HL-60 (cell line): ENCODE measurements around the gene MAEA.

ENCODE experiments used
- DNase-seq, 2 experiments: peaks; one replicate each; pipeline ENCODE4 v3.0.0-alpha.2; 2010 to 2020; ENCODE audit warnings: low read depth in 1 of 2, low spot score in 1 of 2
- H3K27ac ChIP-seq: fragments of 250-450 bp; sonication (Bioruptor Pico); replicated peaks from 2 replicates; pipeline ENCODE4 v1.5.1; 2020; ENCODE audit warnings: mild to moderate bottlenecking, moderate library complexity
- H3K27me3 ChIP-seq: fragments of 250-450 bp; sonication (Bioruptor Pico); 2 replicates; pipeline ENCODE4 v1.5.1; 2021; ENCODE audit warnings: mild to moderate bottlenecking, moderate library complexity; ENCODE audit not compliant: insufficient read depth, poor library complexity, severe bottlenecking
- H3K4me3 ChIP-seq: replicated peaks from 2 replicates; pipeline ENCODE4 v1.5.1; 2011; ENCODE audit warnings: mild to moderate bottlenecking, control low read depth, low read length; ENCODE audit not compliant: insufficient read depth
- CTCF ChIP-seq: IDR thresholded peaks from one replicate; pipeline ENCODE4 v1.5.1; 2011; ENCODE audit warnings: low read length, control low read depth, inconsistent platforms; ENCODE audit not compliant: insufficient read depth
- GABPA ChIP-seq: IDR thresholded peaks from 2 replicates; pipeline ENCODE4 v1.6.1; 2012; ENCODE audit warnings: low read depth
- POLR2AphosphoS5 ChIP-seq: IDR thresholded peaks from 2 replicates; pipeline ENCODE4 v1.6.1; 2012; ENCODE audit warnings: low read depth
- REST ChIP-seq: IDR thresholded peaks from 2 replicates; pipeline ENCODE4 v1.6.1; 2012; ENCODE audit warnings: low read depth; ENCODE audit not compliant: insufficient replicate concordance
- SPI1 ChIP-seq: IDR thresholded peaks from 2 replicates; pipeline ENCODE4 v1.6.1; 2012; ENCODE audit warnings: low read depth, mild to moderate bottlenecking, borderline replicate concordance

MAEA gene

DNA sequence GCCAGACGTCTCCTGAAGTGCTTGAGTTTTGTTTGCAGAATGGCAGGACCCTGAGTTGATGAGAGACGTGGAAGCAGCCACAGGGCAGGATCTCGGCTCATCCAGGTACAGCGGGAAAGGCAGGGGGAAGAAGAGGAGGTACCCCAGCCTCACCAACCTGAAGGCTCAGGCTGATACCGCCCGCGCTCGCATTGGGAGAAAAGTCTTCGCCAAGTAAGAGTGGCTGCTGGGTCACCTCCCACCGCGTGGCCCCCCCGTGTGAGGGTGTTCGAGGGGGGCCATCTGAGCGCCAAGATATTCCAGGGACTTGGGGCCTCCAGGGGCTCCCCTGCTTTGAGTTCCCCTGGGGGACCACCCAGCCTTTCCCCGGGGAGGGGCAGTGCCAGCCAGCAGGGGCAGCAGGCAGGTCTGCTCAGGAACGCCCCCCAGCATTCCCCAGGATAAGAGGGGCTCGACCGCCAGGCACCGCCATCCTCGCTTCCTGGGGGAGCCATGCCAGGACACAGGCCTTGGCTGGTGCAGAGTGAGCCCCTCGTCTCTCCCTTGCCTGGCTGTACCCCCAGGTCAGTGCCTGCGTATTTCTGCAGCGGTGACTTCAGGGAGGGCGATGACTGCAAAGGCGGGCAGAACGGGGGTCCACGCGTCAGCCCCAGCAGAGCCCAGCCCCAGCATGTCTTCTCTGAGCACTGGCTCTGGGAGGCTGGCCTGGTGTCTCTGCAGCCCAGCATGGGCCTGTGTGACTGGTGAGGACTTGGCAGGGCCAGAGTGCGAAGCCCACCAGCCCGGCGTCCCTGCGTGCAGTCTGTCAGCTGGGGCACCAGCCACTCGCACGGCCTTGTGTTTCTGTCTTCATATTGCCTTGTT is 94.3 kb downstream of the MAEA start:
- H3K27me3 ChIP-seq: no peaks in the 10 kb centered on the region
- no peak overlapping the region for H3K27ac ChIP-seq
- no peak overlapping the region for H3K4me3 ChIP-seq
- TF ChIP-seq REST (no peak), POLR2AphosphoS5 (no peak), CTCF (no peak), SPI1 (no peak), GABPA (no peak)
- DNase-seq: no peak

- no peak for DNase-seq
- no peaks in the 10 kb centered on the region for H3K27me3 ChIP-seq
- TF ChIP-seq POLR2AphosphoS5 (no peak), REST (no peak), GABPA (no peak), SPI1 (no peak), CTCF (no peak)
- H3K27ac ChIP-seq: no peak overlapping the region
- no peak overlapping the region for H3K4me3 ChIP-seq
Observed at GRCh38 chr4:1384675-1385372, 95.1 kb downstream of the MAEA start.

- no peak overlapping the region for H3K4me3 ChIP-seq
- DNase-seq: no peak
- no peak overlapping the region for H3K27ac ChIP-seq
- H3K27me3 ChIP-seq: no peaks in the 10 kb centered on the region
- TF ChIP-seq POLR2AphosphoS5: no peak
Observed at GRCh38 chr4:1385373-1386340, 96.0 kb downstream of the MAEA start.
